ENCODE data around the gene MFSD2A. TPM values are rescaled to one million over a fixed set of nuclear protein-coding genes. Genes with fewer than 3 reads are reported as not detected.

The MFSD2A gene
- total and polyA plus RNA-seq, 9 of the 15 experiments (the other 6 are each of a cell fraction or from before 2014, with no cell fraction given), result 0.06 to 0.40 (median 0.15) TPM; not detected in 4

DNA sequence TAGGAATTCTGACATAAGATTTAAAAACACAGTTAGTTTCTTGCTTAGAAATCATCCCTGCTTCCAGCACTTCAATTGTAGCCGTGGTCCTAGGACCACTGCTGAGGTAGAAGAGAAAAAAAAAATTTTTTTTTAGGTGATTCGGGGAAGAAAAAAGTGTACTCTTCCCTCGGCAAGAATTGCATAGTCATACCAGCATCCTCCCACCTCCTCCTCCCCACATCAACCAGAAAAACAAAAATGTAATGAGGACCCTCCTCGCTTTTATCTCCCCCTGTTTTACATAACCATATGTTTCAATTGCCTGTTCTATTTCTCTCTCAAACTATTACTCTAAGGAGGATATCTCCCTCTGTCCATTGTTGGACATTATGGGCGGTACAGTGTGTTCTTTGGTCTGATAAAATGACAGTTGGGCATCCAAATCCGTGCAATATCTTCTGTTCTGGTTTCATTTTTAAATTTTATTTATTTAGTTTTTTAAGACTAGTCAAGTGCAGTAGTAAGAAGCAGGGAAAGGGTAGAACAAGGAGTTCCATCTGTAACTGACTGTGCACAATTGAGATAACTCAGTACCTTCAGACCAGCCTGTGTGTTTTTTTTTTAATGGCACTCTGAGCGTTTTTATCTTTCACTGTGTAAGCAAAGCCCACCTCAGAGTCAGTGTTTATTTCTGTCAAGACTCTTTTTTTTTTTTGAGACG, 10.4 kb upstream of the MFSD2A start (continued):
- TF ChIP-seq, protein P1, sequence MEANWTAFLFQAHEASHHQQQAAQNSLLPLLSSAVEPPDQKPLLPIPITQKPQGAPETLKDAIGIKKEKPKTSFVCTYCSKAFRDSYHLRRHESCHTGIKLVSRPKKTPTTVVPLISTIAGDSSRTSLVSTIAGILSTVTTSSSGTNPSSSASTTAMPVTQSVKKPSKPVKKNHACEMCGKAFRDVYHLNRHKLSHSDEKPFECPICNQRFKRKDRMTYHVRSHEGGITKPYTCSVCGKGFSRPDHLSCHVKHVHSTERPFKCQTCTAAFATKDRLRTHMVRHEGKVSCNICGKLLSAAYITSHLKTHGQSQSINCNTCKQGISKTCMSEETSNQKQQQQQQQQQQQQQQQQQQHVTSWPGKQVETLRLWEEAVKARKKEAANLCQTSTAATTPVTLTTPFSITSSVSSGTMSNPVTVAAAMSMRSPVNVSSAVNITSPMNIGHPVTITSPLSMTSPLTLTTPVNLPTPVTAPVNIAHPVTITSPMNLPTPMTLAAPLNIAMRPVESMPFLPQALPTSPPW (CRISPR knock-in tag; IDR thresholded peaks at IDR 0.05), result peak; percentile 13; the same call in 1 of the 2 replicates
- TF ChIP-seq ZNF384 (IDR thresholded peaks at IDR 0.05; ENCODE audit: low read depth, low read length) (0 out of 2 replicates have a peak, but pooled peaks have one; percentile 30), NUFIP1 (IDR thresholded peaks at IDR 0.05; ENCODE audit: partially characterized antibody) (no peak), SREBF1 (IDR thresholded peaks at IDR 0.05; ENCODE audit: borderline replicate concordance, low read depth, low read length) (no peak), SMARCE1 (IDR thresholded peaks at IDR 0.05) (0 out of 2 replicates have a peak, but pooled peaks have one; percentile 13), NFE2 (IDR thresholded peaks at IDR 0.05; ENCODE audit: low read depth) (peak; percentile 80), CBFA2T3 (IDR thresholded peaks at IDR 0.05) (peak; percentile 4; the same call in 1 of the 2 replicates), KAT2B (IDR thresholded peaks at IDR 0.05; ENCODE audit: low read depth, low read length) (no peak), RBM34 (IDR thresholded peaks at IDR 0.05; ENCODE audit: borderline replicate concordance, insufficient read depth, low read length) (no peak), ZNF551 (CRISPR knock-in tag; IDR thresholded peaks at IDR 0.05) (no peak), BACH1 (tag; IDR thresholded peaks at IDR 0.05) (0 out of 2 replicates have a peak, but pooled peaks have one; percentile 36), DPF2 (IDR thresholded peaks at IDR 0.05) (peak; percentile 39; the same call in 1 of the 2 replicates)
- TF ChIP-seq, protein P2, sequence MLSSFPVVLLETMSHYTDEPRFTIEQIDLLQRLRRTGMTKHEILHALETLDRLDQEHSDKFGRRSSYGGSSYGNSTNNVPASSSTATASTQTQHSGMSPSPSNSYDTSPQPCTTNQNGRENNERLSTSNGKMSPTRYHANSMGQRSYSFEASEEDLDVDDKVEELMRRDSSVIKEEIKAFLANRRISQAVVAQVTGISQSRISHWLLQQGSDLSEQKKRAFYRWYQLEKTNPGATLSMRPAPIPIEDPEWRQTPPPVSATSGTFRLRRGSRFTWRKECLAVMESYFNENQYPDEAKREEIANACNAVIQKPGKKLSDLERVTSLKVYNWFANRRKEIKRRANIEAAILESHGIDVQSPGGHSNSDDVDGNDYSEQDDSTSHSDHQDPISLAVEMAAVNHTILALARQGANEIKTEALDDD (IDR thresholded peaks at IDR 0.05), result peak; percentile 59
- TF ChIP-seq, protein P3, sequence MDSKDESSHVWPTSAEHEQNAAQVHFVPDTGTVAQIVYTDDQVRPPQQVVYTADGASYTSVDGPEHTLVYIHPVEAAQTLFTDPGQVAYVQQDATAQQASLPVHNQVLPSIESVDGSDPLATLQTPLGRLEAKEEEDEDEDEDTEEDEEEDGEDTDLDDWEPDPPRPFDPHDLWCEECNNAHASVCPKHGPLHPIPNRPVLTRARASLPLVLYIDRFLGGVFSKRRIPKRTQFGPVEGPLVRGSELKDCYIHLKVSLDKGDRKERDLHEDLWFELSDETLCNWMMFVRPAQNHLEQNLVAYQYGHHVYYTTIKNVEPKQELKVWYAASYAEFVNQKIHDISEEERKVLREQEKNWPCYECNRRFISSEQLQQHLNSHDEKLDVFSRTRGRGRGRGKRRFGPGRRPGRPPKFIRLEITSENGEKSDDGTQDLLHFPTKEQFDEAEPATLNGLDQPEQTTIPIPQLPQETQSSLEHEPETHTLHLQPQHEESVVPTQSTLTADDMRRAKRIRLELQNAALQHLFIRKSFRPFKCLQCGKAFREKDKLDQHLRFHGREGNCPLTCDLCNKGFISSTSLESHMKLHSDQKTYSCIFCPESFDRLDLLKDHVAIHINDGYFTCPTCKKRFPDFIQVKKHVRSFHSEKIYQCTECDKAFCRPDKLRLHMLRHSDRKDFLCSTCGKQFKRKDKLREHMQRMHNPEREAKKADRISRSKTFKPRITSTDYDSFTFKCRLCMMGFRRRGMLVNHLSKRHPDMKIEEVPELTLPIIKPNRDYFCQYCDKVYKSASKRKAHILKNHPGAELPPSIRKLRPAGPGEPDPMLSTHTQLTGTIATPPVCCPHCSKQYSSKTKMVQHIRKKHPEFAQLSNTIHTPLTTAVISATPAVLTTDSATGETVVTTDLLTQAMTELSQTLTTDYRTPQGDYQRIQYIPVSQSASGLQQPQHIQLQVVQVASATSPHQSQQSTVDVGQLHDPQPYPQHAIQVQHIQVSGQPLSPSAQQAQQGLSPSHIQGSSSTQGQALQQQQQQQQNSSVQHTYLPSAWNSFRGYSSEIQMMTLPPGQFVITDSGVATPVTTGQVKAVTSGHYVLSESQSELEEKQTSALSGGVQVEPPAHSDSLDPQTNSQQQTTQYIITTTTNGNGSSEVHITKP (IDR thresholded peaks at IDR 0.05; ENCODE audit: partially characterized antibody), result peak; percentile 31
- TF ChIP-seq, protein P4, sequence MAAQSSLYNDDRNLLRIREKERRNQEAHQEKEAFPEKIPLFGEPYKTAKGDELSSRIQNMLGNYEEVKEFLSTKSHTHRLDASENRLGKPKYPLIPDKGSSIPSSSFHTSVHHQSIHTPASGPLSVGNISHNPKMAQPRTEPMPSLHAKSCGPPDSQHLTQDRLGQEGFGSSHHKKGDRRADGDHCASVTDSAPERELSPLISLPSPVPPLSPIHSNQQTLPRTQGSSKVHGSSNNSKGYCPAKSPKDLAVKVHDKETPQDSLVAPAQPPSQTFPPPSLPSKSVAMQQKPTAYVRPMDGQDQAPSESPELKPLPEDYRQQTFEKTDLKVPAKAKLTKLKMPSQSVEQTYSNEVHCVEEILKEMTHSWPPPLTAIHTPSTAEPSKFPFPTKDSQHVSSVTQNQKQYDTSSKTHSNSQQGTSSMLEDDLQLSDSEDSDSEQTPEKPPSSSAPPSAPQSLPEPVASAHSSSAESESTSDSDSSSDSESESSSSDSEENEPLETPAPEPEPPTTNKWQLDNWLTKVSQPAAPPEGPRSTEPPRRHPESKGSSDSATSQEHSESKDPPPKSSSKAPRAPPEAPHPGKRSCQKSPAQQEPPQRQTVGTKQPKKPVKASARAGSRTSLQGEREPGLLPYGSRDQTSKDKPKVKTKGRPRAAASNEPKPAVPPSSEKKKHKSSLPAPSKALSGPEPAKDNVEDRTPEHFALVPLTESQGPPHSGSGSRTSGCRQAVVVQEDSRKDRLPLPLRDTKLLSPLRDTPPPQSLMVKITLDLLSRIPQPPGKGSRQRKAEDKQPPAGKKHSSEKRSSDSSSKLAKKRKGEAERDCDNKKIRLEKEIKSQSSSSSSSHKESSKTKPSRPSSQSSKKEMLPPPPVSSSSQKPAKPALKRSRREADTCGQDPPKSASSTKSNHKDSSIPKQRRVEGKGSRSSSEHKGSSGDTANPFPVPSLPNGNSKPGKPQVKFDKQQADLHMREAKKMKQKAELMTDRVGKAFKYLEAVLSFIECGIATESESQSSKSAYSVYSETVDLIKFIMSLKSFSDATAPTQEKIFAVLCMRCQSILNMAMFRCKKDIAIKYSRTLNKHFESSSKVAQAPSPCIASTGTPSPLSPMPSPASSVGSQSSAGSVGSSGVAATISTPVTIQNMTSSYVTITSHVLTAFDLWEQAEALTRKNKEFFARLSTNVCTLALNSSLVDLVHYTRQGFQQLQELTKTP (IDR thresholded peaks at IDR 0.05; ENCODE audit: low read depth in 1 of 2, partially characterized antibody in 2 of 2), result peak in 1 of 2 experiments; percentile 80
- TF ChIP-seq, protein P5, sequence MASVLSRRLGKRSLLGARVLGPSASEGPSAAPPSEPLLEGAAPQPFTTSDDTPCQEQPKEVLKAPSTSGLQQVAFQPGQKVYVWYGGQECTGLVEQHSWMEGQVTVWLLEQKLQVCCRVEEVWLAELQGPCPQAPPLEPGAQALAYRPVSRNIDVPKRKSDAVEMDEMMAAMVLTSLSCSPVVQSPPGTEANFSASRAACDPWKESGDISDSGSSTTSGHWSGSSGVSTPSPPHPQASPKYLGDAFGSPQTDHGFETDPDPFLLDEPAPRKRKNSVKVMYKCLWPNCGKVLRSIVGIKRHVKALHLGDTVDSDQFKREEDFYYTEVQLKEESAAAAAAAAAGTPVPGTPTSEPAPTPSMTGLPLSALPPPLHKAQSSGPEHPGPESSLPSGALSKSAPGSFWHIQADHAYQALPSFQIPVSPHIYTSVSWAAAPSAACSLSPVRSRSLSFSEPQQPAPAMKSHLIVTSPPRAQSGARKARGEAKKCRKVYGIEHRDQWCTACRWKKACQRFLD (CRISPR knock-in tag; IDR thresholded peaks at IDR 0.05), result peak; percentile 46; the same call in 1 of the 2 replicates

Data from K562 (cell line).